Psoas muscle (tissue), 8 donors: ENCODE measurements around the gene FAM163B. TPM values are rescaled to one million over a fixed set of nuclear protein-coding genes. Genes with fewer than 3 reads are reported as not detected.

Source experiments
- ATAC-seq, 4 donors: fragments of 200-7000 bp; cut with Tn5 transposase; one replicate each; pipeline ENCODE4 v1.9.1; 2020; ENCODE audit warnings: moderate library complexity in 3 of 4, mild to moderate bottlenecking in 2 of 4
- DNase-seq, 2 donors: peaks; one replicate each; pipeline ENCODE4 v3.0.0-alpha.2; 2020
- H3K27ac ChIP-seq: fragments of 200-600 bp; one replicate; pipeline ENCODE4 v1.8.0; 2022
- H3K27me3 ChIP-seq, 3 donors: fragments of 200-600 bp in 1 of 3; one replicate each; pipeline versions ENCODE4 v1.6.1 to v1.8.0; 2013 to 2022; ENCODE audit warnings: low read length in 2 of 3, mild to moderate bottlenecking in 2 of 3, moderate library complexity in 1 of 3; ENCODE audit not compliant: insufficient read depth in 3 of 3
- H3K36me3 ChIP-seq, 2 donors: fragments of 200-600 bp in 1 of 2; one replicate each; pipeline versions ENCODE4 v1.6.1 to v1.8.0; 2013 to 2022; ENCODE audit warnings: low read depth in 1 of 2, mild to moderate bottlenecking in 1 of 2, moderate library complexity in 1 of 2; ENCODE audit not compliant: insufficient read depth in 1 of 2
- H3K4me1 ChIP-seq: fragments of 200-600 bp; one replicate; pipeline ENCODE4 v1.8.0; 2022
- H3K4me3 ChIP-seq: fragments of 200-600 bp; one replicate; pipeline ENCODE4 v1.8.0; 2022; ENCODE audit warnings: mild to moderate bottlenecking
- H3K9me3 ChIP-seq: fragments of 200-600 bp; one replicate; pipeline ENCODE4 v1.8.0; 2022
- WGBS, 3 donors: extraction: QIAGEN DNeasy Blood & Tissue Kit; methylation state at CpG; one replicate each; pipeline versions ENCODE4 v1.1.6 to v1.1.7; 2013; 5-methylcytosine and 5-hydroxymethylcytosine counted together
- intact Hi-C, 2 donors: fragments of 100-400 bp; cut with DNase I; formaldehyde crosslinking; loops; one replicate each; pipeline versions ENCODE4 v1.11.0 to v1.14.2; 2022
- polyA plus RNA-seq, 3 donors: library from polyadenylated mRNA; stranded (reverse); fragments of 200-250 nt; gene quantifications; one replicate each; pipeline ENCODE4 v1.2.3, GENCODE V29; 2013
- total RNA-seq, 4 donors: library from RNA; stranded (reverse); fragmentation: NEBNext Ultra II Directional in 2 of 4; extraction: Animal tissue kit (Norgen Biotek cat#: 25700) in 2 of 4; gene quantifications; one replicate each; pipeline versions ENCODE4 v1.2.1 to v1.2.4, GENCODE V29; 2021 to 2023
- TF ChIP-seq, protein P1 (sequence below): fragments of 200-600 bp; IDR thresholded peaks from one replicate; pipeline ENCODE4 v1.8.0; 2022; ENCODE audit warnings: antibody characterized with exemption
- donor health status: healthy with polysubstance abuse.
- donor health status: DM: no; HTN: no; CAD: no; lungs with moderate emphysema.
- donor health status: Bipolar disorder and iron deficiency.
- donor health status: healthy.
- donor health status: DM: yes; HTN: yes; CAD: no.
- donor health status: DM: no; HTN: no; CAD: no.
- donor health status: DM: no; HTN: no; CAD: no.
- donor health status: DM: yes; HTN: yes; CAD: no.

FAM163B gene
- total and polyA plus RNA-seq, 7 donors: not detected

DNA sequence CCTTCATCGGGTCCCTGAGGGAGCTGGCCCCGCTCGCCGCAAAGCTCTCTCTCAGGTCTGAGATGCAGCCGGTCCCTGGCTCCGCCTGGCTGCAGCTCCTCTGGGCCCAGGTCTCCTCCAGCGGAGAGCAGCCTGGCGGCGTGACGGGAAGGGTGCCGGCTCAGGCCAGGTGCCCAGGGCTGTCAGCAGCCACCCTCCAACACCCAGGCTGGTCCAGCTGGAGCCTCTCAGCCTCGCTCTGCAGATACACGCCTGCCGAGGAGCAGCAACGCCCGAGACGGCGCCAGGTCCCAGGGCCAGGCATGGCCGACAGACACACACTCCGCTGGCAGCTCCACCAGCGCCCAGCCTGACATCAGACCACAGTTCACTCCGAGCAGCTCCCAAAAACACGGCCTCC, 25.6 kb downstream of the FAM163B start:
- no peak overlapping the region for H3K27ac ChIP-seq
- no peak for DNase-seq
- WGBS, 3 donors: 48 to 64% (median 48%) methylated on average over 22 to 23 of the region's 23 CpGs

DNA sequence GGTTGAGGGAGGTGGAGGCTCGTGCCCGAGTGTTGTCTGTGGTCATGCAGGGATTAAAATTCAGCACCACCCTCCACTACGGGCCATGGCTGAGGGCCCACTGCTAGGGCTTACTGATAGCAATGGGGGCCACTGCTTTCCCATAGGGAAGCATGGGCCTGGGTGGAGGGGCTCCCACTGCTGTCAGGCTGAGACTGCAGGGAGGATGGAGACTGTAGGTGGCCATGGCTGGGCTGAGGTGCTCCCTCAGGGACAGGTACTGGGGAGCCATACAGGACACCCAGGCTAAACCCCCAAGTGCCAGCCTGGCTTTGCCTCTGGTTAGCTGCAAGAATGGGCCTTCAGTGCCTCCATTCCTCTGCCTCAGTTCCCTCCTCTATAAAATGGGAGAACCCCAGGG, 26.1 kb downstream of the FAM163B start:
- ATAC-seq: no peak
- Histone ChIP-seq H3K27ac (no peak overlapping the region), H3K4me3 (no peak overlapping the region), H3K9me3 (no peaks in the 10 kb centered on the region), H3K36me3 (no peaks in the 10 kb centered on the region), H3K4me1 (peaks cover 3% of the 10 kb centered on the region), H3K27me3 (peaks cover 0 to 65% (median 19%) of the 10 kb centered on the region in 3 donors)
- DNase-seq: no peak
- intact Hi-C loops: no loop called here
- WGBS, 3 donors: 75 to 83% (median 79%) methylated on average over 3 of the region's 3 CpGs
- TF ChIP-seq, protein P1, sequence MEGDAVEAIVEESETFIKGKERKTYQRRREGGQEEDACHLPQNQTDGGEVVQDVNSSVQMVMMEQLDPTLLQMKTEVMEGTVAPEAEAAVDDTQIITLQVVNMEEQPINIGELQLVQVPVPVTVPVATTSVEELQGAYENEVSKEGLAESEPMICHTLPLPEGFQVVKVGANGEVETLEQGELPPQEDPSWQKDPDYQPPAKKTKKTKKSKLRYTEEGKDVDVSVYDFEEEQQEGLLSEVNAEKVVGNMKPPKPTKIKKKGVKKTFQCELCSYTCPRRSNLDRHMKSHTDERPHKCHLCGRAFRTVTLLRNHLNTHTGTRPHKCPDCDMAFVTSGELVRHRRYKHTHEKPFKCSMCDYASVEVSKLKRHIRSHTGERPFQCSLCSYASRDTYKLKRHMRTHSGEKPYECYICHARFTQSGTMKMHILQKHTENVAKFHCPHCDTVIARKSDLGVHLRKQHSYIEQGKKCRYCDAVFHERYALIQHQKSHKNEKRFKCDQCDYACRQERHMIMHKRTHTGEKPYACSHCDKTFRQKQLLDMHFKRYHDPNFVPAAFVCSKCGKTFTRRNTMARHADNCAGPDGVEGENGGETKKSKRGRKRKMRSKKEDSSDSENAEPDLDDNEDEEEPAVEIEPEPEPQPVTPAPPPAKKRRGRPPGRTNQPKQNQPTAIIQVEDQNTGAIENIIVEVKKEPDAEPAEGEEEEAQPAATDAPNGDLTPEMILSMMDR: no peak

More for the DNA sequence above, 25.6 kb downstream of the FAM163B start:
- Histone ChIP-seq H3K4me3 (no peak overlapping the region), H3K36me3 (no peaks in the 10 kb centered on the region), H3K27me3 (peaks cover 0 to 66% (median 19%) of the 10 kb centered on the region in 3 donors), H3K4me1 (peaks cover 3% of the 10 kb centered on the region), H3K9me3 (no peaks in the 10 kb centered on the region)
- TF ChIP-seq, protein P1: no peak
- intact Hi-C loops: no loop called here
- ATAC-seq: peak in 1 of 4 donors; percentile 31

DNA sequence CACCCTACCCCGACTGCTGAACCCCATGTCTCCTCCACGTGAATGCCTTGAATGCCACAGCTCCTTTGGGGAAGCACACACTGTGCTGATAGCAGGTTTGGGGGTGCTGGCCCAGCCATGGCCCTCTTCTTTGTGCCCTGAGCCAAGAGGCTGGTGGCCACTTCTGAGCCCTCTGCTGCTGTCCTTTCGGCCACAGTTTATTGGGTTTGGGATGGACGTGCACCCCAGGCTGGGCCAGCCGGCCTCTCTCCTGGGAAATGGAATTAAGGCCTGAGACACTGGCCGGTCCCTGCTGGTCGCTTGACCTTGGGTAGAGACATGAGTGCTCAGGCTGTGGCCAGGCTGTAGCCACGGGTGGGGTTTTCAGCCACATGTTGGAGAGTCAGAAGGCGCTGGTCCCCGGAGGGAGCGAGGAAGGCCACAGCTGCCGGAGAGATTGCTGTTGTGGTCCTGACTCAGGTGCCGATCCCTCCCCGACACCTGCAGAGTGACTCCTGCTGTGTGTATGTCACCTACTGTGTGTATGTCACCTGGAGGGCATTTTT, 26.6 kb downstream of the FAM163B start:
- peaks cover 3% of the 10 kb centered on the region for H3K4me1 ChIP-seq
- ATAC-seq (no peak), DNase-seq (no peak)
- no peaks in the 10 kb centered on the region for H3K9me3 ChIP-seq
- peaks cover 0 to 61% (median 19%) of the 10 kb centered on the region in 3 donors for H3K27me3 ChIP-seq
- no peak overlapping the region for H3K27ac ChIP-seq
- no peak overlapping the region for H3K4me3 ChIP-seq
- WGBS, 3 donors: 92 to 96% (median 94%) methylated on average over 14 of the region's 14 CpGs
- TF ChIP-seq, protein P1: no peak
- intact Hi-C loops: no loop called here
- H3K36me3 ChIP-seq: no peaks in the 10 kb centered on the region

DNA sequence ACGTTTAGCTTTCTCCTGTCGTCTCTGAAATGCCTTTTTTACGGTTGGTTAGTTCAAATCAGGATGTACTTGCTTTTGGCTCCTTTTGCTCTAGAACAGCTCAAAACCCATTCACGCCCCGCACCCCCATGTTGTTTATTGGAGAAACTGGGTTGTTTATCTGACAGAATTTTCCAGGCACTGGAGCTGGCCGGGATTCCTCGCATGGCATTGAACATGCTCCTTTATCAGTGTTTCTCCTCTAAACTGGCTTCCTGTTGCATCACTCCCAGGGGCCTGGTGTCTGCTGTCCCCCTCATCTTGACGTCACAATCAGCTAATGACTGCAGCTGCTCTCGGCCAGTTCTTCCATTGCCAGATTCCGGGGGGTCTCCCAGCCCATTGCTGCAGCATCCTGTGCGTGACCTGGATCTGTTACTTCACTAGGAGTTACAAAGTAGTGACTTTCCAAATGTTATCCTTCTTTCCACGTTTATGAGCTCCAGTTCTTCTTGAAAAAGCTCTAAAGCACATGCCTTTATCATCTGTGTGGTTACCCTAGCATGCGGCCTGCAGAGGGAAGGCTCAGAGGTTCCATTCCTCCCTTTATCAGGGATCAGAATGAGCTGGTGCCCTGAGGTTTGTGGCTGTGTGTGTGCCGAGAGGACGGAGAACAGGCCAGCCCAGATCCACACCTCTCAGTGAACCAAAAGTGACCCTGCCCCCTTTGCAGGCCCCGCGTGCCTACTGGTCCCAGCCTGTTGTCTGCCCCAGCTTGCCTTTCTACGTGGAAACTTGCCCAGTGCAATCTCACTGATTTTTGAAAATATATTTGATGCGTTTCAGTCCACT, 27.5 kb downstream of the FAM163B start:
- ATAC-seq (no peak), DNase-seq (no peak)

More for the DNA sequence above, 27.5 kb downstream of the FAM163B start:
- peaks cover 0 to 59% (median 17%) of the 10 kb centered on the region in 3 donors for H3K27me3 ChIP-seq
- 80 to 88% (median 83%) methylated on average over 19 of the region's 19 CpGs for WGBS, 3 donors
- peaks cover 3% of the 10 kb centered on the region for H3K4me1 ChIP-seq
- H3K36me3 ChIP-seq: no peaks in the 10 kb centered on the region
- H3K27ac ChIP-seq: no peak overlapping the region
- no peak overlapping the region for H3K4me3 ChIP-seq
- H3K9me3 ChIP-seq: no peaks in the 10 kb centered on the region
- TF ChIP-seq, protein P1: no peak
- intact Hi-C loops: no loop called here
